ENCODE data around the gene UST. TPM values are rescaled to one million over a fixed set of nuclear protein-coding genes. Genes with fewer than 3 reads are reported as not detected.

UST gene
- total and polyA plus RNA-seq, 2 of the 8 experiments (the other 6 are each of a cell fraction or from before 2014, with no cell fraction given): 13.5 to 34.5 TPM

- no peak overlapping the region for H2BK120ac ChIP-seq (replicated peaks; ENCODE audit: low read depth, low read length)
- POLR2A ChIA-PET (ENCODE audit: partially characterized antibody): interaction anchor here (1.0 to 1.2 kb wide), 2 partner anchors 9 to 13 kb away, joined by 3 read pairs; no protein-coding TSS in a partner anchor
- H4K20me1 ChIP-seq (replicated peaks in 1 of 2; ENCODE audit: control insufficient read depth in 1 of 2, insufficient read depth in 2 of 2, low read length in 2 of 2): no peaks in the 10 kb centered on the region
- no peak overlapping the region for H3K4me3 ChIP-seq (ENCODE audit: extremely low read depth in 1 of 4, insufficient read depth in 2 of 4, low read depth in 3 of 4, low read length in 4 of 4)
- FAIRE-seq (no peak), DNase-seq (ENCODE audit: low read depth in 1 of 2, low spot score in 2 of 2) (no peak)
- H3K14ac ChIP-seq (ENCODE audit: insufficient read length): no peak overlapping the region
- no peak overlapping the region for H2AK5ac ChIP-seq (ENCODE audit: low read depth, low read length)
- no peak overlapping the region for H3K18ac ChIP-seq (ENCODE audit: extremely low read depth, low read length)
- H2BK20ac ChIP-seq (ENCODE audit: low read length): no peak overlapping the region
- H3K9me3 ChIP-seq (ENCODE audit: insufficient read depth in 2 of 2, low read depth in 1 of 2, low read length in 1 of 2): no peaks in the 10 kb centered on the region
- no peak overlapping the region for H2BK15ac ChIP-seq (ENCODE audit: low read length)
- no peak overlapping the region for H3K27ac ChIP-seq (ENCODE audit: low read depth, low read length)
- H4K91ac ChIP-seq (replicated peaks; ENCODE audit: insufficient read length, low read length): no peak overlapping the region
- H2AFZ ChIP-seq (ENCODE audit: low read length): no peak overlapping the region
- TF ChIP-seq TAF1 (IDR thresholded peaks at IDR 0.05; ENCODE audit: low read depth, low read length): no peak
- TF ChIP-seq ZNF274 (IDR thresholded peaks at IDR 0.05; ENCODE audit: borderline replicate concordance, extremely low read depth, low read length): no peak
- TF ChIP-seq POLR2AphosphoS5 (IDR thresholded peaks at IDR 0.05; ENCODE audit: low read depth, low read length): no peak
- no peak for TF ChIP-seq CHD2 (IDR thresholded peaks at IDR 0.05; ENCODE audit: low read length)
- no peak for TF ChIP-seq SRF (IDR thresholded peaks at IDR 0.05; ENCODE audit: low read depth, low read length)
- no peak for TF ChIP-seq ASH2L (IDR thresholded peaks at IDR 0.05; ENCODE audit: low read length)
- no peak for TF ChIP-seq POLR2A (IDR thresholded peaks at IDR 0.05; ENCODE audit: control extremely low read depth in 1 of 2, low read depth in 2 of 2, low read length in 2 of 2)
- TF ChIP-seq SIRT6 (IDR thresholded peaks at IDR 0.05; ENCODE audit: low read length): no peak
- TF ChIP-seq SUZ12 (IDR thresholded peaks at IDR 0.05; ENCODE audit: low read length): no peak
- TF ChIP-seq SIN3A (conservative IDR thresholded peaks at IDR 0.05 in 1 of 2, IDR thresholded peaks at IDR 0.05 in 1 of 2; ENCODE audit: low read depth in 1 of 2, low read length in 2 of 2): no peak
- no peak for TF ChIP-seq CREB1 (IDR thresholded peaks at IDR 0.05)
- no peak overlapping the region for H3K4me2 ChIP-seq (ENCODE audit: insufficient read depth in 1 of 2, low read depth in 2 of 2, low read length in 2 of 2)
- no peak overlapping the region for H2BK5ac ChIP-seq (ENCODE audit: low read depth, low read length)
- H3K36me3 ChIP-seq (ENCODE audit: control insufficient read depth in 2 of 4, insufficient read depth in 4 of 4, low read length in 3 of 4): peaks cover 0 to 7% (median 3%) of the 10 kb centered on the region in 4 experiments; a peak in 2 of 8 replicates
- no peak overlapping the region for H4K5ac ChIP-seq (ENCODE audit: insufficient read length, low read depth, low read length)
- no peaks in the 10 kb centered on the region for H3K79me2 ChIP-seq (ENCODE audit: control insufficient read depth in 1 of 2, insufficient read depth in 2 of 2, low read length in 2 of 2)
- H2BK12ac ChIP-seq (ENCODE audit: low read depth, low read length): no peak overlapping the region
- H3K23me2 ChIP-seq (ENCODE audit: low read depth, low read length): no peaks in the 10 kb centered on the region; the same call in 1 of the 2 replicates
- no peak overlapping the region for H3K9ac ChIP-seq (replicated peaks in 1 of 4; ENCODE audit: extremely low read depth in 1 of 4, low read depth in 3 of 4, low read length in 3 of 4)
- 89% methylated on average over 2 of the region's 2 CpGs; no CpG with 5 or more reads in 1 of the 2 experiments for WGBS, 2 experiments (ENCODE audit: extremely low coverage in 1 of 2, insufficient coverage in 1 of 2, insufficient read length in 1 of 2, insufficient replicate concordance in 2 of 2, low coverage in 1 of 2, low lambda C conversion rate in 2 of 2, missing lambda C conversion rate in 1 of 2)
- H3K23ac ChIP-seq (ENCODE audit: insufficient read length): no peak overlapping the region
- peaks cover 2 to 15% (median 8%) of the 10 kb centered on the region in 4 experiments; a peak in 5 of 7 replicates for H3K4me1 ChIP-seq (replicated peaks in 1 of 4; ENCODE audit: control insufficient read depth in 3 of 4, insufficient read depth in 4 of 4, low read length in 3 of 4)
- no peak overlapping the region for H3K4ac ChIP-seq (replicated peaks; ENCODE audit: insufficient read length, low read depth, low read length)
- no peak overlapping the region for H3K56ac ChIP-seq (replicated peaks; ENCODE audit: insufficient read length, low read depth, low read length)
- CTCF ChIA-PET (ENCODE audit: partially characterized antibody): interaction anchor here (1.6 to 4.1 kb wide), 2 partner anchors 10 to 406 kb away, joined by 3 to 27 read pairs; no protein-coding TSS in a partner anchor
- H4K8ac ChIP-seq (ENCODE audit: extremely low read depth, insufficient read depth, low read length): no peak overlapping the region
- H3K79me1 ChIP-seq (ENCODE audit: low read depth, low read length): no peaks in the 10 kb centered on the region
- no peaks in the 10 kb centered on the region for H3K27me3 ChIP-seq (replicated peaks in 1 of 4; ENCODE audit: control insufficient read depth in 3 of 4, extremely low read depth in 1 of 4, insufficient read depth in 3 of 4, low read length in 3 of 4)
Measured at GRCh38 chr6:148983966-148984365, 237.1 kb downstream of the UST start.

Measured in H1 (cell line).